ENCODE results near the gene GRB2.

- no peak for TF ChIP-seq CTCF (IDR thresholded peaks at IDR 0.05; ENCODE audit: insufficient read depth, low read length, poor library complexity, severe bottlenecking)
- TF ChIP-seq EZH2phosphoT487 (conservative IDR thresholded peaks at IDR 0.05; ENCODE audit: low read length): no peak
These were observed 24.9 kb upstream of the GRB2 start for GRCh38 chr17:75430159-75430974.

All from SU-DHL-6 (cell line).